Hepatocyte (in vitro differentiated cells): ENCODE results near the gene ESRRA.

ENCODE experiments used
- EZH2 ChIP-seq: fragments of 200-600 bp; sonication (generic); IDR thresholded peaks from 2 replicates; pipeline ENCODE4 v1.6.1; 2016; ENCODE audit warnings: antibody characterized with exemption, mild to moderate bottlenecking, borderline replicate concordance
- TF ChIP-seq, protein P1 (sequence below): fragments of 200-600 bp; sonication (generic); IDR thresholded peaks from 2 replicates; pipeline ENCODE4 v1.5.1; 2016; ENCODE audit warnings: antibody characterized with exemption, mild to moderate bottlenecking; ENCODE audit not compliant: poor library complexity

DNA sequence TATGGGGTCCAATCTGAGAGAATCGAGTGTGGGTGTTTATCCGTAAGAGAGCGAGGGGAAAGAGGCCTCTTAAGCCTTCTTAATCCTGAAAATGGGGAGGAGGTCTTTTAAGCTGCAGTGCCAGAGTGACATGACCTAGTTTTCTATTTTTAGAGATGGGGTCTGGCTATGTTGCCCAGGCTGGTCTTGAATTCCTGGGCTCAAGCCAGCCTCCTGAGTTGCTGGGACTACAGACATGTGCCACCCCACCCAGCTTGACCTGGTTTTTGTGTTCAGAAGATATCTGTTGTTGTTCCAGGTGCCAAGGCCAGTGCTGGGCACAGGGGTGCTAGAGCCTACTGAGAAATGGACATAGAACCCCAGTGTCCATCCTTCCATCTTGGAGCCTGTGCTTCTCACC lies 22.2 kb upstream of the ESRRA start:
- TF ChIP-seq, protein P1, sequence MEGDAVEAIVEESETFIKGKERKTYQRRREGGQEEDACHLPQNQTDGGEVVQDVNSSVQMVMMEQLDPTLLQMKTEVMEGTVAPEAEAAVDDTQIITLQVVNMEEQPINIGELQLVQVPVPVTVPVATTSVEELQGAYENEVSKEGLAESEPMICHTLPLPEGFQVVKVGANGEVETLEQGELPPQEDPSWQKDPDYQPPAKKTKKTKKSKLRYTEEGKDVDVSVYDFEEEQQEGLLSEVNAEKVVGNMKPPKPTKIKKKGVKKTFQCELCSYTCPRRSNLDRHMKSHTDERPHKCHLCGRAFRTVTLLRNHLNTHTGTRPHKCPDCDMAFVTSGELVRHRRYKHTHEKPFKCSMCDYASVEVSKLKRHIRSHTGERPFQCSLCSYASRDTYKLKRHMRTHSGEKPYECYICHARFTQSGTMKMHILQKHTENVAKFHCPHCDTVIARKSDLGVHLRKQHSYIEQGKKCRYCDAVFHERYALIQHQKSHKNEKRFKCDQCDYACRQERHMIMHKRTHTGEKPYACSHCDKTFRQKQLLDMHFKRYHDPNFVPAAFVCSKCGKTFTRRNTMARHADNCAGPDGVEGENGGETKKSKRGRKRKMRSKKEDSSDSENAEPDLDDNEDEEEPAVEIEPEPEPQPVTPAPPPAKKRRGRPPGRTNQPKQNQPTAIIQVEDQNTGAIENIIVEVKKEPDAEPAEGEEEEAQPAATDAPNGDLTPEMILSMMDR: no peak
- no peak for TF ChIP-seq EZH2
